HG03064 (cell line): ENCODE results near the gene PIGZ.

ENCODE experiments used
- ATAC-seq: cut with Tn5 transposase; IDR thresholded peaks from one replicate; pipeline ENCODE4 v1.9.1; 2021; ENCODE audit warnings: low read depth; ENCODE audit not compliant: unreplicated experiment

PIGZ gene, protein sequence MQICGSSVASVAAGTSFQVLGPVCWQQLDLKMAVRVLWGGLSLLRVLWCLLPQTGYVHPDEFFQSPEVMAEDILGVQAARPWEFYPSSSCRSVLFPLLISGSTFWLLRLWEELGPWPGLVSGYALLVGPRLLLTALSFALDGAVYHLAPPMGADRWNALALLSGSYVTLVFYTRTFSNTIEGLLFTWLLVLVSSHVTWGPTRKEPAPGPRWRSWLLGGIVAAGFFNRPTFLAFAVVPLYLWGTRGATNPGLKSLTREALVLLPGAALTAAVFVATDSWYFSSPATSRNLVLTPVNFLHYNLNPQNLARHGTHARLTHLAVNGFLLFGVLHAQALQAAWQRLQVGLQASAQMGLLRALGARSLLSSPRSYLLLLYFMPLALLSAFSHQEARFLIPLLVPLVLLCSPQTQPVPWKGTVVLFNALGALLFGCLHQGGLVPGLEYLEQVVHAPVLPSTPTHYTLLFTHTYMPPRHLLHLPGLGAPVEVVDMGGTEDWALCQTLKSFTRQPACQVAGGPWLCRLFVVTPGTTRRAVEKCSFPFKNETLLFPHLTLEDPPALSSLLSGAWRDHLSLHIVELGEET

DNA sequence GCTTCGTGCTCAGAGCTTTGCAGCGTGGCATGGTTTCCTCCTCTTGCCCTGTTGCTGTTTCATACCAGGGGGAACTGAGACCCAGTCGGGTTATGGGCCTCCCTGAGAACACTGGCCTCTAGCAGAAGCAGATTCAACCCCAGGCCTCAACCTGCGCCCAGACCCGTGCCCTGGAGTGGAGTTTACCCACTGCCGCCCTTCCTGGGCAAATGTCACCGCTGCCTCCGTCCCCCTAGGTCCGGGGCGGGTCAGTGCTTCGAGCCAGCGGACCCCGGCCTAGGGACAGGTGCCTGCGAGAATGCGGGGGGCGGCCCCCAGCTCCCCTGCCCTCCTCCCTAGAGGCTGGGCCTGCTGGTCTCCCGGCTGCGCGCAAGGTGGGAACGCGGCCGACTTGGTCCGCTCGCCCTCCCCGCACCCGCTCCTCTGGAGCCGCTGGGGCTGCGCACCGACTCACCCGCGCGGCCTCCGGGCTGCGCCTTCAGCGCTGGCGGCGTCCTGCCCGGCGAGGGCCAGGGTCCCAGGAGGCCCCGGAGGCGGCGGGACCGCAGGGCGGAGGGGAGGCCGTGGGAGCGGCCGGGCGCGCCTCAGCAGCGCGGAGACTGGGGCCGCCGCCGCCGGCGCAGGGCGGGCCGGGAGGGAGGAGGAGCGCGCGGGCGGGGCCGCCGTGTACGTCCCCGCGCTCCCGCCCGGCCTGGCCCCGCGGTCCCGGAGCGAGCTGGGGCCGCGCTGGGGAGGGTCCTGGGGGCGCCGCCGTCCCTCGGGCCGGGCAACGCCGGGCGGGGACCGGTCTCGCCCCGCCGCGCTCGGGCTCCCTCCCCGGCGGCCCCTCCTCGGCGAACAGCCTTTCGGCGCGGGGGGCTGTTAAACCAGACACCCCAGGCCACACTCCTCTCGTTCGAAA is at the start of gene PIGZ:
TSS of gene PIGZ (minus strand) at position 601 of the 901 bp plus-strand sequence. CDS start 16,802 bp downstream, outside the sequence.
- ATAC-seq = peak; percentile 57

DNA sequence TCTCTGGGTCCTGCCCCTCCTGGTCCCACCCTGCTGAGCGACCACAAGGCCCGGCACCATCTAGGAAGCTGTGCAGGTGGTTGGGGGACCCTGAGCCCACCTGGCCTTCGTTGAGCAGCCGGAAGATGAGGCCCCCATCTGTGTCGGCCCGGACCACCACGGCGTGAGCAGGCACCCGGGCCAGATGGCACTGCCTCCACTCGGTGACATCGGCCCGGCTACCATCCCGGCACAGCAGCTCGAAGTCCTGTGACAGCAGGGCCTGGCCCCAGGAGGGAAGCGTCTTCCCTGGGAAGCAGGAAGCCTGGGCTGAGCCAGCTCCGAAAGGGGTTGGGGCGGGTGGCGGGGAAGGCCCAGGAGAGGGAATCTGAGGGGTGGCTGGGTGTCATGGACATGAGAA is 48.4 kb upstream of the PIGZ start:
- ATAC-seq = no peak

DNA sequence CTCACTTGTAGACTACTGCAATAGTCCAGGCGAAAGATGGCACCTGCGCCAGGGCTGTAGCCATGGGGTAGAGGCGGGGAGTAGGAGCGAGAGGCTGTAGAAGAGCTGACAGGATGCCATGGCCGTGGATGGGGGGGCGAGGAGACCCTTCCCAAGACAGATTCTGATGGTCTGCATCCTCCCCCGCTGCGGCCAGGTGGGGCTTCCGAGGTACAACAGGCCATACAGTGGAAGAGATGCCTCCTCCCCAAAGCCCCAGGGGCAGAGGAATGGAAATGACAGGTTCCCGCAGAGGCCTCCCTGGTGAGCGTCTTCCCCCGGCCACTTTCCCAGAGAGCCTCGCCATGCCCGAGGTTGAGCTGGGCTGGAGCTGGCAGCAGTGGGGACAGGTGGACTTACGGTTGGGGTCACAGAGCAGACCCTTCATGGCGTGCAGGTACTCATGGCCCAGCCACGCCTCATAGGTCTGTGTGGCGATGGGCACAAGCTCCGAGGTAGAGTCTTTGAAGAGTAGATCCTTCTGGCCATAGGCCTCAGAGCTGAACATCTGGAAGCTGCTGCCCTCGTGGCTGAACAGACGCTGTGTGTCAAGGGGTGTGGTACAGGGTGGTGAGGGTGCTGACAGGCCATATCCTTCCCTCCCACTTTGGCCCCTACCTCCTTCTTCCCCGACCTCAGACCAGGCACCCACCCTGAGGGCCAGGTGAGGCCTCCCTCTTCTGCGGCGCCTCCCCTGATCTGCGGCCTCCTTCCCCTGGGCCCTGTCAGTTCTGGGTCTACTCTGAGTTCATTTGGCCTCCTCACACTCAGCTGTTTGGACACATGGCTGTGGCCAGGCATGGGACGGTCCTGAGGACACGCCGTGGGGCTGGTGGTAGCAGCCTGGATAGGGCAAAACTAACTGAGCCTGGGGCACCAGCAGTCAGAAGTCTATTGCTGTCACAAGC is 47.4 kb upstream of the PIGZ start:
- no peak for ATAC-seq

DNA sequence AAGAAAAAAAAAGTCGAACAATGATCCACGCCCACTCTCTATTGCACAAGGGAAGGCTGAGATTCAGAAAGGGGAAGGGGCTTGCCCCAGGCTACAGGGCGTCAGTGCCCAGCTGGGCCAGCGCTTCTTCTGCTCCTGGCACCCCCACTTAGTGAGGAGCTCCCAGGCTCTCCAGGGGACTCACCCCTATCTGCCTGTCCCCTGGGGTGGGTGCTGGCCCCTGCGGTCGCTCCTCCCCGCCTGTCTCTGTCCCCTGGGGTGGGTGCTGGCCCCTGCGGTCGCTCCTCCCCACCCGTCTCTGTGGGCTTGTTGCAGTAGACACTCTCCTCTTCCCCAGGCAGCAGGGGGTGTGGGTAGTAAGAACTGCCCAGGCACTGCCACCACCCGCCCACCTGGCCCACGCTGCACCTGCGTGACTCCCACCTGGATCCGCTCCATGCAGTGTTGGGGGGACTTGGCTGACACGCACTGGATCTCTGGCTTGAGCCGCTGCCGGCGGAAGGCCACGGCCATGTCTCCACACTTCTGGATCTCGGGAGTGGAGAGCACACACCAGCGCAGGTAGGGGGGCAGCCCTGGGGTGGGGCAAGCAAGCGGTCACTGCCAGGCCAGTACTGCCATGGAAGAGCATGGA is 46.4 kb upstream of the PIGZ start:
- ATAC-seq = no peak

DNA sequence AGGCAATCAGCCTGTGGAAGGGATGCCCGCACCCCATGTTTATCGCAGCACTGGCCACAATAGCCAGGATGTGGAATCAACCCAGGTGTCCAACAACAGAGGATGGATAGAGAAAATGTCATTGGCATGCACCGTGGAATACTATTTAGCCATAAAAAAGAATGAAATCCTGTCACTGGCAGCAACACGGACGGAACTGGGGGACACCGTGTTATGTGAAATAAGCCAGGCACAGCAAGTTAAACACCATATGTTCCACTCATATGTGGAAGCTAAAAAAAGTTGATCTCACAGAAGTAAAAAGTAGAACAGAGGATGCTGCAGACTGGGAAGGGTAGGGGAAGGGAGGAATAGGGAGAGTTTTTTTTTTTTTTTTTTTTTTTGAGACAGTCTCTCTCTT is 45.4 kb upstream of the PIGZ start:
- ATAC-seq = no peak

DNA sequence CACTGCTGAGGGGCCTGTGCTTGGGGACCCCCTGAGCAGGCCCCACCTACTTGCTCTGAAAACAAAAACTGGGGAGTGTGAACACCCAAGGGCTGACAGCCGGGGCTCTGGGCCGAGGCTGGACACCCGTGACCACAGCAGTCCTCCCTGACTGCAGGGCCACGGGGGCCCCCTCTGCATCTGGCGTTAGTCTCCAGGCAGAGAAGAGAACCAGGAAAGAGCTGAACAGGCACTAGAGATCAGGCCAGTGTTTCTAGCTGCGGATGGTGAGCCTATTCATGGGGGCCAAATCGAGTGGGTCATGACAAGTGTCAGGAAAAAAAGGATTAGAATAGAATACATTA is 43.9 kb upstream of the PIGZ start:
- ATAC-seq = no peak

DNA sequence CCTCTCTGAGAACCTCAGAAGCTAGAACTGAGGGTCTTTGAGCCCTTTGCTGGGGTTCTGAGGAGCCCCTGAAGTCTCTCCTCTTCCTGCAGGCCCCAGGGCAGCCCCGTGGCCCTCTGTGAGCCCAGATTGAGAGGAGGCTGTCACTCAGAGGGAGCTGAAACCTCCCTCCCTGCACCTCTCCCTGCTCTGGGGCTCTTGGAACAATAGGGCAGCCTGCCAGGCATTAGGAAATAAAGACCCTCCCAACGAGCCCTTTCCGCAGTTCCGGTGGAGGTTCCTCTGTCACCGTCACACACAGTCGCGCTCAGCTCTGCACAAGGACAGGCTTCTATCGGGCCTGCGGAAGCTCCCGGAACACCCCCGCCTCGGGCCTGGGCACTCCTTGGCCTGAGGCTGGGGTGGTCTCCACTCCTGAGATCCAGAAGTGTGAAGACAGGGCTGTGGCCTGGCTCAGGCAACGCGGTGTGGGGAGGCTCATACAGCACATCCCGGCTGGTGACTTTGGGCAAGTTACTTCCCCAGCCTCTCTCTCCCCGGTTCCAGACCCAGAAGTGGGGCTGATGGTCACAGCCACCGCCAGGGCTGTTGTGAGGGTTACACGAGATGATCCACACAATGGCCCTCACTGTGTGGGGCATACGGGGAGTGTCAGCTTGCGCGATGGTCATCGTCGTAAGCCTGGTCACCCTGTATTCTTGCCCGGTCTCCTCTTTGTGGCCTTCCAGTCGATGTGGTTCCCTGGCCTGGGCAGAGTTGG is 43.3 kb upstream of the PIGZ start:
- ATAC-seq = no peak

DNA sequence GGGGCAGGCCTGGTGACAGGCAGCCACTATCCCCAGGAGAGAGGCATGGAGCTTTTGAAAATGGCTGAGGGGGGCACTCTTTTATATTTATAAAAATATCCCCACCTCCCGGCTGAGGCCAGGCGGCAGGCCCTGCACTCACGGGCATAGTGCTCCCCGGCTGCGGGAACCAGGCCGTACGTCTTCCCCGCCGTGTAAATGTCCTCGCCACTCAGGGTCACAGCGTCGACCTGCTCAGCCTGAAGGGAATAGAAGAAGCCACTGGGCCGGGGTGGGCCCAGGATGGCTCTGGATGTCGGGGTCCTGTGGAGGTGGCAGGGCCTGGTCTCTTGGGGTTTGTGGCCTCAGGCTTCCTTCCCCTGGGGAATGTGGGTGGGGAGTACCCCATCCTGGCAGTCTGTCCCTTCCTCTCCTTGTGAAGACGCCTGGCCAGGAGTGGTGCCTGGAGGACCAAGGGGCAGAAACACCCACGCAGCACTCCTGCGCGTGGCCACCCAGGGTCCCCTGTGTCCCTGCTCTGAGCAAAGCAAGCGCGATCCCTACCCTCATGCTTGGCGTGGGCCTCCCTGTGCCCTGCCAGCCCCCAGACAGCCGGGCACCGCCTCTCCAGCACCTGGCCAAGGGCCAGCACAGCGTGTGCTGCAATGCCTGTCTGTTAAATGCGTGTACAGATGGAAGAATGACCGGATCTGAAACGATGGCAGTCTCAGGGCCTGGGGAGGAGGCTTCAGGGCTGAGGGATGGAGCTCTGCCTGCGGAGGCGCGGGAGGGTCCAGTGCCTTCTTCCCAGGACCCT is 42.1 kb upstream of the PIGZ start:
- no peak for ATAC-seq

DNA sequence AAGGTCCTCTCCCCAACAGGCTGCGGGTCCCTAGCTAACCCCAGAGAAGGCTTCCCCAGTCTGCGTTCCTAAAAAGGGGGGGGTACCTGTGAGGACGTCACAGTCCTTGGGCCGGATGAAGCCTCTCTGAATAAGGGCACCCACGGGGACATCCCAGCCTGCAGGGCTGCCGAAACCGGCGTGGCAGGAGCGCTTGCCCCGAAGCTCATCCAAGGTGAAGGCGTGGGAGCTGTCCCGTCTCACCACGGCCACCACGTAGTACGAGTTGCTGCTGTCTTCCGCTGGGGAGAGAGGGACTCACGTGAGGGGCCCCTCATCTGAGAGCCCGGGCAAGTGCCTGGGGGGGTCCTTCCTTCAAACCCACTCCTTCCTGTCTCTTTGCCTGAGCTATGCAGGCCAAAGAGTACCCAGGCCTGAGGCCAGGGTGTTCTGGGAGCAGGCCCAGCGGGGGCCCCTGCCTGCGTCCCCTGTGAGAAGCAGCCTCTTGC is 40.9 kb upstream of the PIGZ start:
- no peak for ATAC-seq

DNA sequence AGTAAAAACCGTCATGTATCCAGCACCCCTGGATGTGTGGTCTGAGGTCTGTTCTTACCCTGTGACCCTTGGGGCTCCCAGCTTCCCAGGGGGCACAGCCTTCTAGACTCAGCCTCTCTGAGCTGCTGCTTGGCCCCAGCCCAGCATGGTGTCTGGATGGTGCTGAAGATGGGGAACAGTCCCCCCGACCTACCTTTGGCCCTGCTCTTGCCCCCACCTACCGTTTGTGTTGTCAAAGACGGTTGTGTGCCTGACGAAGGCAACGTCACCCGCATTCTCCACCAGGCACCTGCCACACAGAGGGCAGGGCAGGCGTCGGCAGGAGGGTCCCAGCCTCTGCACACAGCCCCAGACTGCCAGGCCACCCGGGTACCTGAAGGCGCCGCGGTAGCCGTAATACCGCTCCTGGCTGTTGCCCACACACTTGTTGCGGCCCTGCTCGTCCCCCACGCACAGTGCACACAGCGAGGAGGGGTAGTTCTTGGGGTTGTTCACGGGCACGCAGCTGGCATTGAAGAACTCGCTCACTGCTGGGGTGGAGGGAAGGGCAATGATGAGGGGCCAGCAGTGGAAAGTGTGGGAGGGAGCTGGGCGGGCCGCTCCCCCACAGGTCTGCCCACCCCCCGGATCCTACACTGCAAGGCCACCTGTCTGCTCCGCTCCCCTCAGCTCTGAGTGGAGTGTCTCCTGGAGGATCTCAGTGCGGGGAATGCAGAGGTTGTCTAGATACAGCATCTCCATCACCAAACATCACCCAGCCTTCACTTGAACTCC is 40.0 kb upstream of the PIGZ start:
- ATAC-seq = no peak

DNA sequence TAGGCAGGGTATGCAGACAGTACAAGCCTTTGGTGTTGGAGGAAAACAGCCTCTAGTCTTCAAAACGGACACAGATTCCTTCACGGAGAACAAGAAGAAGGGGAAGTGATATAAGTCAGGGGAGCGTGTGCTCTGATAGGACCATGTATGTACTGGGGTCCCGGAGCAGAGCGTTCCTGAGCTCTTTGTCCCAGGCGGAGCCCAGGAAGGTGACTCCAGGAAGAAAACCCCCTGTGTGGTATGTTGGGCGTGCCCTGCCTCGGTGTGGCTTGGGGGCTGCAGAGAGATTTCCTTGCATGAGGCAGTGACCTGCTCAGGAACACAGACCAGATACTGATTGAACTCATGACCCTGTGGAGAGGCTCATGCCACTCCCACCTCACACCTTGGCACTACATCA is 39.3 kb upstream of the PIGZ start:
- no peak for ATAC-seq

DNA sequence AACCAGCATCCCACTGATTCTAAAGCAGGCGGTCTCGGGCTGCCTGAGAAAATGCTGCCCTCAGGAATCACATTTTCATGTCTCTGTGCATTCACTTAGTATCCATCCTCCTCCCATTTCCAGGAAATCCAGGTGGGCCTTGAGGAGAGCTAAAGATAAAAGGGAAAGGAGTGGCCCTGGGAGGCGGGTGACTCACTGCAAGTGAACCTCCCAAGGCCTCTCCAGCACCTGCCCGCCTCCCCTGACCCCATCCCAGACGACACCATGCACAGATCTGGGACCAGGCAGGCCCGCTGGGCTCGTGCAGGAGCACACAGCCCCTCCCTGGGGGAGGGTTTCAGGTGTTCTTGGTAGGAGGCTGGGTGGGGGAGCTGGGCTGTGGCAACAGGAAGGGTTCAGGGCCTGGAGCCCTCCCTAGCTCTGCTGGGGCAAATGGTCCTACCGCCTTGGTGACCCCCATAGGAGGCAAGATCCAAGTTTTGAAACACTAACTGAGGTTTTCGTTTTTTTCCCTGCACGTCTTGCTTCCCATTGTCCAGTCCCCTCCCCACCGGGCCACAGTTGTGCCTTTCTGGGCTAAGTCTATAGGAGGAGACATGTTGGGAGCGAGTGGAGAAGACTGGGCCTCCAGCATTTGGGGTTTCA is 38.8 kb upstream of the PIGZ start:
- ATAC-seq = no peak

DNA sequence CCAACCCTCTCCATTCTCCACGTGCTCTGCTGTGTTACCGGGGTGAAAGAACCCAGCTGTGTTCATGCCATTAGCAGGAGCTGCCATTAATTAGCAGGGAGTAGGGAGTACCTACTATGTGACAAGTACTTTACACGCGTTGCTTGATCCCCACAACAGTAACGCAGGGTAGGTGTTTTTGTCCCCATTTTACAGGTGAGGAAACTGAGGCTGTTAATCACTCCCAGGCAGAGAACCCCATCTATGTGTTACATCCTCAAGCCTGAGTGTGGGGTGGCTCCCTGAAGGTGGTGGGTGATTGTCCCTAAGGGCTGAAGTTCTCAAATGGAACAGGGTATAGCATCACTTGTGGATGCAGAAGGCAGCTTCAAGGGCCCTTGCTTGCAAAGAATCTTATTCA is 38.2 kb upstream of the PIGZ start:
- ATAC-seq = no peak

DNA sequence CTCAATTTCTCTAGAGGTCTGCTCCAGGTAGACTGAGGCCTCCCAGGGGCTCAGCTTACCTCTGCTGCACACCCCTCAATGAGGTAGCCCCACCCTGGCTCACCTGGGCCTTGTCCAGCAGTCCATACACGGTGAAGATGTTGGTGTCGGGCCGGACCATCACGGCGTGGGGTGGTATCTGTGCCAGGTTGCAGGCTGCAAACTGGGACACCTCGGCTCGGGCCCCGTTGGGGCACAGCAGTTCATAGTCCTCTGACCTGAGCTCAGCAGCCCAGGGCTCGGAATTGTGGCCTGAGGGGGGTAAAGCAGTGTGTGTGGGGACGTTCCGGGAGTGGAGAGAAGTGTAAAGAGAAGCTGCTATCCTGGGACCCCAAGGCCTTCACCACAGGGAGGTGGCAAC is 37.8 kb upstream of the PIGZ start:
- no peak for ATAC-seq

DNA sequence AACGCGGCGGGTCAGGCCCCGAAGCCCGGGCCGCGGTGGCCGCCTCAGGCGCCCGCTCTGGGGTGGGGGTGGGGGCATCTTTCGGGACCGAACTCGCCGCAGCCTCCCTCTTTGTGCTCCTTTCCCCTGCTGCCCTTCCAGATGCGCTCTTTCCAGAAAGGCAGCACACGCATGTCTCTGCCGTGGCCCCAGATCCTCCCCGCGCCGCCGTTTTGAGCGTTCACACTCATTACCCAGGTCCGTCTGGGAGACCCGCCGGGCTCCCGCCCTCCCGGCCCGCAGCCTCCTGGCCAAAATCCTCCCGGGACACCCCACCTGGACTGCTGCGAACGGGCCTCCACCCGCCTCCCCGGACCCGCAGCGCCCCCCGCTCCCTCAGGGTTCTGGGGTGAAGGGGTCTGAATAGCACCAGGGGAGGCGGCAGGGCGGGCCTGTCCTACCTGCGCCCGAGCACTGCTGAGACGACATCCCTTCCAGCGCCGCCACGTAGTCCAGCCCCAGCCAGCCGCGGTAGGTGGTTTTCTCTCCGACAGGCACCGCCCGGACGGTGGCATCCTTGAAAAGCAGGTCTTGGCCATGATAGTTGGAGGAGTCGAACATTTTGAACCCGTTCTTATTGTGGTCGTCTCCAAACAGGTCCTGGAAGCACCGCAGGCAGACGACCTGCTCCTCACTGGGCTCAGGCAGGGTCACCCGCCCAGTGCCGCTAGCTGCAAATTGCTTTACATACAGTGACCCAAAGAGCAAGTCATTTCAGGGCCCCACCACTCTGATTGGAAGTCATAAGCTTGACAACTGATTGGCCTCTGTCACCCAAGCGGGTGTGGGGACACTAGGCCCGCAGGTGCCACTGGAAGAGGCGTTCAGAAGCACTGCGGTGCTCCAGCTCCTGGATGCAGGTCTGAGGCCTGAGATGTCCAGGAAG is 35.1 kb upstream of the PIGZ start:
- peak; percentile 6 for ATAC-seq
